Vagina (tissue), 2 donors: ENCODE measurements around the gene PI4KA. TPM values are rescaled to one million over a fixed set of nuclear protein-coding genes. Genes with fewer than 3 reads are reported as not detected.
"Not testable (repeated sequence)": the region's sequence is repeated elsewhere in the genome, so short reads cannot be mapped to it uniquely, and the experiment has no call there.

Source experiments
- DNase-seq, 2 donors: peaks; one replicate each; pipeline ENCODE4 v3.0.0-alpha.2; 2017; ENCODE audit errors: extremely low spot score in 2 of 2
- H3K27ac ChIP-seq: fragments of 200-600 bp; sonication (generic); one replicate; pipeline ENCODE4 v1.5.1; 2019
- H3K27me3 ChIP-seq: fragments of 200-600 bp; sonication (generic); one replicate; pipeline ENCODE4 v1.5.1; 2019
- H3K36me3 ChIP-seq, 2 donors: fragments of 200-600 bp; sonication (generic); one replicate each; pipeline ENCODE4 v1.5.1; 2017 to 2019
- H3K4me1 ChIP-seq: fragments of 200-600 bp; sonication (generic); one replicate; pipeline ENCODE4 v1.5.1; 2019
- H3K4me3 ChIP-seq, 2 donors: fragments of 200-600 bp; sonication (generic); 1 replicate in 1 of 2; 2 replicates in 1 of 2; pipeline ENCODE4 v1.5.1; 2016 to 2019
- H3K9me3 ChIP-seq: fragments of 200-600 bp; sonication (generic); one replicate; pipeline ENCODE4 v1.5.1; 2019
- CTCF ChIP-seq, 3 experiments: fragments of 450-650 bp in 2 of 3; fragments of 200-600 bp in 1 of 3; sonication (generic) in 1 of 3; IDR thresholded peaks; one replicate each; pipeline ENCODE4 v1.5.1; 2017 to 2019; ENCODE audit warnings: antibody characterized with exemption in 3 of 3, mild to moderate bottlenecking in 2 of 3, moderate library complexity in 2 of 3
- POLR2A ChIP-seq, 2 donors: fragments of 450-650 bp; IDR thresholded peaks; one replicate each; pipeline ENCODE4 v1.6.1; 2017; ENCODE audit warnings: antibody characterized with exemption in 2 of 2, mild to moderate bottlenecking in 2 of 2, moderate library complexity in 2 of 2
- POLR2AphosphoS5 ChIP-seq, 2 donors: sonication (generic); formaldehyde crosslinking; IDR thresholded peaks; one replicate each; pipeline ENCODE4 v1.9.0; 2017; ENCODE audit warnings: antibody characterized with exemption in 2 of 2, mild to moderate bottlenecking in 2 of 2, low read depth in 1 of 2; ENCODE audit not compliant: insufficient read depth in 1 of 2
- intact Hi-C: fragments of 100-400 bp; cut with DNase I; formaldehyde crosslinking; loops from one replicate; pipeline ENCODE4 v1.15.1; 2023
- total RNA-seq: library from RNA; depleted of rRNA; stranded (reverse); fragments of >200 nt; gene quantifications from one replicate; pipeline ENCODE4 v1.2.3, GENCODE V29; 2016

Gene PI4KA
- total RNA-seq, 1 donor from 2014 or later = 135 TPM

- Histone ChIP-seq H3K9me3 (no peaks in the 10 kb centered on the region), H3K27ac (no peak overlapping the region), H3K27me3 (no peaks in the 10 kb centered on the region), H3K4me3 (no peak overlapping the region), H3K36me3 (no peaks in the 10 kb centered on the region), H3K4me1 (peaks cover 5% of the 10 kb centered on the region)
- no peak for DNase-seq
- TF ChIP-seq POLR2A (IDR thresholded peaks at IDR 0.05) (no peak), CTCF (IDR thresholded peaks at IDR 0.05) (no peak), POLR2AphosphoS5 (IDR thresholded peaks at IDR 0.05; ENCODE audit: insufficient read depth in 1 of 2, low read depth in 1 of 2) (peak in 1 of 2 donors; percentile 89)
- intact Hi-C loops = no loop called here
Observed at GRCh38 chr22:20904008-20904979, 45.7 kb upstream of the PI4KA start.

- Histone ChIP-seq H3K4me3 (no peak overlapping the region), H3K36me3 (no peaks in the 10 kb centered on the region), H3K27ac (no peak overlapping the region), H3K4me1 (peaks cover 5% of the 10 kb centered on the region), H3K27me3 (no peaks in the 10 kb centered on the region), H3K9me3 (no peaks in the 10 kb centered on the region)
- TF ChIP-seq CTCF (IDR thresholded peaks at IDR 0.05) (no peak), POLR2A (IDR thresholded peaks at IDR 0.05) (no peak), POLR2AphosphoS5 (IDR thresholded peaks at IDR 0.05; ENCODE audit: insufficient read depth in 1 of 2, low read depth in 1 of 2) (no peak)
- DNase-seq = no peak
- intact Hi-C loops = no loop called here
Observed at GRCh38 chr22:20903093-20903492, 44.5 kb upstream of the PI4KA start.

GRCh38 chr22:20901093-20902033 lies 42.8 kb upstream of the PI4KA start:
- DNase-seq, intact Hi-C loops, H3K27me3 ChIP-seq, H3K4me3 ChIP-seq, H3K9me3 ChIP-seq, H3K36me3 ChIP-seq, H3K4me1 ChIP-seq, H3K27ac ChIP-seq: not testable (repeated sequence)

- no peak for DNase-seq
- H3K4me3 ChIP-seq = no peak overlapping the region
- no peaks in the 10 kb centered on the region for H3K9me3 ChIP-seq
- TF ChIP-seq CTCF (IDR thresholded peaks at IDR 0.05) (no peak), POLR2AphosphoS5 (IDR thresholded peaks at IDR 0.05; ENCODE audit: insufficient read depth in 1 of 2, low read depth in 1 of 2) (no peak), POLR2A (IDR thresholded peaks at IDR 0.05) (no peak)
- H3K27me3 ChIP-seq = no peaks in the 10 kb centered on the region
- intact Hi-C loops = no loop called here
- H3K27ac ChIP-seq = no peak overlapping the region
- H3K4me1 ChIP-seq = no peaks in the 10 kb centered on the region
- no peaks in the 10 kb centered on the region for H3K36me3 ChIP-seq
Observed at GRCh38 chr22:20899827-20900423, 41.3 kb upstream of the PI4KA start.

GRCh38 chr22:20897737-20898136 lies 39.1 kb upstream of the PI4KA start:
- DNase-seq, H3K27ac ChIP-seq, H3K36me3 ChIP-seq, H3K4me3 ChIP-seq, H3K27me3 ChIP-seq, intact Hi-C loops, H3K4me1 ChIP-seq, H3K9me3 ChIP-seq: not testable (repeated sequence)
